Measurements from ENCODE around the gene CDK14. TPM values are rescaled to one million over a fixed set of nuclear protein-coding genes. Genes with fewer than 3 reads are reported as not detected.

The CDK14 gene
- total and polyA plus RNA-seq, 2 donors (not counting 1 experiment from before 2014, with no cell fraction given), result 23.6 to 41.1 TPM

DNA sequence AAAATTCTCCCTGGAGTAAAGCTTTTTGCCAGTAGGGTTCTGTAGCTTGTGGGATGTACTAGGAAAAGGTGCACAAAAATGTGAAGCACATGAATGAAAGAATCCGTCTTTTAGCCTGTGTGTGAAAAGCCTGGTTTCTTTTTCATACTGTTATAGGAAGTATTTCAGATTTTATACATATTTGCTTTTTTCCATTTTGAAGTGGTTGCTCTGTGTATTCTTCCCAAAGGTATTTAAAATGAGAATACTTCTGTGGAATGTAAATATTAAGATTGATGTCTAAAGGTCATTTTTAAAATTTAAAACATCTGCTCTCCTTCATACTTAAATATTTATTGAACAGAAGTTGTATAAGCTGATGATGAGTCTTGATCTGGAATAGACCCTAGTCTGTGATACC, 96.8 kb downstream of the CDK14 start:
- H3K4me1 ChIP-seq (ENCODE audit: control insufficient read depth, extremely low read depth, insufficient read depth, low read length), result peaks cover 2% of the 10 kb centered on the region
- H3K27ac ChIP-seq (ENCODE audit: insufficient read depth, low read length), result no peak overlapping the region
- no peaks in the 10 kb centered on the region for H3K27me3 ChIP-seq (ENCODE audit: control insufficient read depth, insufficient read depth, low read length)
- H3K9ac ChIP-seq (ENCODE audit: insufficient read depth, low read length), result no peak overlapping the region
- no peaks in the 10 kb centered on the region for H3K36me3 ChIP-seq (ENCODE audit: control insufficient read depth, insufficient read depth, low read length)
- H3K4me2 ChIP-seq (ENCODE audit: extremely low read depth, insufficient read depth, low read length), result no peak overlapping the region
- peaks cover 7% of the 10 kb centered on the region for H3K79me2 ChIP-seq (ENCODE audit: control insufficient read depth, insufficient read depth, low read length)
- no peaks in the 10 kb centered on the region for H4K20me1 ChIP-seq (ENCODE audit: control insufficient read depth, extremely low read depth, insufficient read depth, low read length)
- no peak overlapping the region for H3K4me3 ChIP-seq (replicated peaks in 1 of 4; ENCODE audit: control extremely low read depth in 1 of 4, insufficient read depth in 1 of 4, low read depth in 3 of 4, low read length in 4 of 4)
- peak in 1 of 2 donors; percentile 25 for DNase-seq (ENCODE audit: low read depth in 2 of 2)
- no peak overlapping the region for H2AFZ ChIP-seq (ENCODE audit: low read length)
- no peaks in the 10 kb centered on the region for H3K9me3 ChIP-seq (ENCODE audit: control insufficient read depth, insufficient read depth, low read depth, low read length)
- TF ChIP-seq, protein P1, sequence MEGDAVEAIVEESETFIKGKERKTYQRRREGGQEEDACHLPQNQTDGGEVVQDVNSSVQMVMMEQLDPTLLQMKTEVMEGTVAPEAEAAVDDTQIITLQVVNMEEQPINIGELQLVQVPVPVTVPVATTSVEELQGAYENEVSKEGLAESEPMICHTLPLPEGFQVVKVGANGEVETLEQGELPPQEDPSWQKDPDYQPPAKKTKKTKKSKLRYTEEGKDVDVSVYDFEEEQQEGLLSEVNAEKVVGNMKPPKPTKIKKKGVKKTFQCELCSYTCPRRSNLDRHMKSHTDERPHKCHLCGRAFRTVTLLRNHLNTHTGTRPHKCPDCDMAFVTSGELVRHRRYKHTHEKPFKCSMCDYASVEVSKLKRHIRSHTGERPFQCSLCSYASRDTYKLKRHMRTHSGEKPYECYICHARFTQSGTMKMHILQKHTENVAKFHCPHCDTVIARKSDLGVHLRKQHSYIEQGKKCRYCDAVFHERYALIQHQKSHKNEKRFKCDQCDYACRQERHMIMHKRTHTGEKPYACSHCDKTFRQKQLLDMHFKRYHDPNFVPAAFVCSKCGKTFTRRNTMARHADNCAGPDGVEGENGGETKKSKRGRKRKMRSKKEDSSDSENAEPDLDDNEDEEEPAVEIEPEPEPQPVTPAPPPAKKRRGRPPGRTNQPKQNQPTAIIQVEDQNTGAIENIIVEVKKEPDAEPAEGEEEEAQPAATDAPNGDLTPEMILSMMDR (conservative IDR thresholded peaks at IDR 0.05 in 1 of 2, IDR thresholded peaks at IDR 0.05 in 1 of 2; ENCODE audit: low read depth in 1 of 2, low read length in 2 of 2), result no peak
- TF ChIP-seq EZH2 (IDR thresholded peaks at IDR 0.05; ENCODE audit: low read length, missing control alignments), result no peak

DNA sequence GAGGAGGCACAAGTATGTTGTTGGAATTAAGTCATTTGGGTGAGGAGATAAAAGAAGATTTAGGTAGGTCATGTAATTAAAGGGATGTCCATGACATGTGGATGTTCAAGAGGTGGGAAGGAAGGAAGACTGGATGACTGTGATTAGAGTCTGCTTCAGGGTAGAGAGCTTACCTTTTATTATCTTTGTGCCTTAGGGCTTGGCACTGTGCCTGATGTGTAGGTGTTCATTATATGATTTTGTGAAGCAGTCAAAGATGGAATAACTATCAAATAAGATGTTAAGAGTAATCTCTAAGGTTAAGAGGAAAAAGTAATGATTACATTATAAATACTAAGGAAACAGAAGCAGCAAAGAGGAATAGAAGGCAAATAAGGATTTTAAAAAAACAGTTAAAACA, 97.8 kb downstream of the CDK14 start:
- Histone ChIP-seq H3K9me3 (ENCODE audit: control insufficient read depth, insufficient read depth, low read depth, low read length) (no peaks in the 10 kb centered on the region), H3K9ac (ENCODE audit: insufficient read depth, low read length) (no peak overlapping the region), H3K36me3 (ENCODE audit: control insufficient read depth, insufficient read depth, low read length) (no peaks in the 10 kb centered on the region), H3K4me1 (ENCODE audit: control insufficient read depth, extremely low read depth, insufficient read depth, low read length) (peaks cover 2% of the 10 kb centered on the region), H2AFZ (ENCODE audit: low read length) (no peak overlapping the region), H3K27me3 (ENCODE audit: control insufficient read depth, insufficient read depth, low read length) (no peaks in the 10 kb centered on the region), H4K20me1 (ENCODE audit: control insufficient read depth, extremely low read depth, insufficient read depth, low read length) (no peaks in the 10 kb centered on the region), H3K79me2 (ENCODE audit: control insufficient read depth, insufficient read depth, low read length) (peaks cover 5% of the 10 kb centered on the region), H3K27ac (ENCODE audit: insufficient read depth, low read length) (no peak overlapping the region), H3K4me3 (replicated peaks in 1 of 4; ENCODE audit: control extremely low read depth in 1 of 4, insufficient read depth in 1 of 4, low read depth in 3 of 4, low read length in 4 of 4) (no peak overlapping the region), H3K4me2 (ENCODE audit: extremely low read depth, insufficient read depth, low read length) (no peak overlapping the region)
- no peak for DNase-seq (ENCODE audit: low read depth in 2 of 2)
- TF ChIP-seq EZH2 (IDR thresholded peaks at IDR 0.05; ENCODE audit: low read length, missing control alignments), result no peak
- TF ChIP-seq, protein P1 (conservative IDR thresholded peaks at IDR 0.05 in 1 of 2, IDR thresholded peaks at IDR 0.05 in 1 of 2; ENCODE audit: low read depth in 1 of 2, low read length in 2 of 2), result no peak

DNA sequence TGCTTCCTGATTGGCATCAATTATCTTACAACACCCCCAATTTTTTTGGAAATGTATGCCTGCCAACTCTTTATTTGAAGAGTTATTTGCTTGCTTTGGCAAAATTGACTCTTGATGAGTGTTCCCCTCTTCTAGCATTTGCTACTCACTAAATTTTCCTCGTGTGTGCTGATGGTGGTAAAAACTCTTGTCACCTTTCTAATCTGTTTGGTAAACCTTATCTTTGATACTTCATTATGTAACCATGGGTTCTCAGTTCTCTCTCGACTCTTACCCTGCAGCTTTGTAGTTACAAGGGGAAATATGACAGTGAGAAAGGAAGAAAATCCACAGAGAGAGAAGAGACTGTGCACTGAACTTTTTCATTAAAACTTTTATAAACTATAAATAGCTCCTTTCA, 102.5 kb downstream of the CDK14 start:
- H3K9me3 ChIP-seq (ENCODE audit: control insufficient read depth, insufficient read depth, low read depth, low read length), result no peaks in the 10 kb centered on the region
- no peaks in the 10 kb centered on the region for H4K20me1 ChIP-seq (ENCODE audit: control insufficient read depth, extremely low read depth, insufficient read depth, low read length)
- no peak overlapping the region for H3K4me3 ChIP-seq (replicated peaks in 1 of 4; ENCODE audit: control extremely low read depth in 1 of 4, insufficient read depth in 1 of 4, low read depth in 3 of 4, low read length in 4 of 4)
- no peak overlapping the region for H2AFZ ChIP-seq (ENCODE audit: low read length)
- no peak overlapping the region for H3K4me2 ChIP-seq (ENCODE audit: extremely low read depth, insufficient read depth, low read length)
- H3K9ac ChIP-seq (ENCODE audit: insufficient read depth, low read length), result no peak overlapping the region
- no peaks in the 10 kb centered on the region for H3K36me3 ChIP-seq (ENCODE audit: control insufficient read depth, insufficient read depth, low read length)
- no peak for DNase-seq (ENCODE audit: low read depth in 2 of 2)
- TF ChIP-seq, protein P1 (conservative IDR thresholded peaks at IDR 0.05 in 1 of 2, IDR thresholded peaks at IDR 0.05 in 1 of 2; ENCODE audit: low read depth in 1 of 2, low read length in 2 of 2), result no peak
- TF ChIP-seq EZH2 (IDR thresholded peaks at IDR 0.05; ENCODE audit: low read length, missing control alignments), result no peak
- peaks cover 3% of the 10 kb centered on the region for H3K4me1 ChIP-seq (ENCODE audit: control insufficient read depth, extremely low read depth, insufficient read depth, low read length)
- H3K27ac ChIP-seq (ENCODE audit: insufficient read depth, low read length), result no peak overlapping the region
- H3K79me2 ChIP-seq (ENCODE audit: control insufficient read depth, insufficient read depth, low read length), result peaks cover 4% of the 10 kb centered on the region
- no peaks in the 10 kb centered on the region for H3K27me3 ChIP-seq (ENCODE audit: control insufficient read depth, insufficient read depth, low read length)

Measured in fibroblast of lung (primary cell).